Fibroblast of lung (primary cell): Measurements from ENCODE around the gene PRLR. TPM values are rescaled to one million over a fixed set of nuclear protein-coding genes. Genes with fewer than 3 reads are reported as not detected.

Experiments used
- DNase-seq, 2 donors: peaks; one replicate each; pipeline versions ENCODE4 v3.0.0 to v3.0.0-alpha.2; 2010; ENCODE audit warnings: low read depth in 2 of 2
- H2AFZ ChIP-seq: 2 replicates; pipeline ENCODE4 v1.5.1; 2012; ENCODE audit warnings: low read length, control low read depth, inconsistent platforms
- H3K27ac ChIP-seq: 2 replicates; pipeline ENCODE4 v1.5.1; 2011; ENCODE audit warnings: low read length, control low read depth; ENCODE audit not compliant: insufficient read depth
- H3K27me3 ChIP-seq: 2 replicates; pipeline ENCODE4 v1.5.1; 2011; ENCODE audit warnings: mild to moderate bottlenecking, low read length; ENCODE audit not compliant: control insufficient read depth, insufficient read depth
- H3K36me3 ChIP-seq: 2 replicates; pipeline ENCODE4 v1.5.1; 2011; ENCODE audit warnings: low read length; ENCODE audit not compliant: control insufficient read depth, insufficient read depth
- H3K4me1 ChIP-seq: 2 replicates; pipeline ENCODE4 v1.5.1; 2011; ENCODE audit warnings: low read length; ENCODE audit not compliant: control insufficient read depth, insufficient read depth; ENCODE audit errors: extremely low read depth
- H3K4me2 ChIP-seq: 2 replicates; pipeline ENCODE4 v1.5.1; 2011; ENCODE audit warnings: low read length, control low read depth; ENCODE audit not compliant: insufficient read depth; ENCODE audit errors: extremely low read depth
- H3K4me3 ChIP-seq, 4 experiments: fragments of 200-600 bp in 1 of 4; sonication (generic) in 1 of 4; replicated peaks in 1 of 4; 2 replicates each; pipeline ENCODE4 v1.5.1; 2011 to 2016; ENCODE audit warnings: low read length in 4 of 4, low read depth in 3 of 4, mild to moderate bottlenecking in 3 of 4, control low read depth in 2 of 4, inconsistent platforms in 1 of 4, mixed read lengths in 1 of 4; ENCODE audit not compliant: insufficient read depth in 1 of 4; ENCODE audit errors: control extremely low read depth in 1 of 4
- H3K79me2 ChIP-seq: 2 replicates; pipeline ENCODE4 v1.5.1; 2012; ENCODE audit warnings: mild to moderate bottlenecking, low read length, inconsistent platforms; ENCODE audit not compliant: control insufficient read depth, insufficient read depth
- H3K9ac ChIP-seq: 2 replicates; pipeline ENCODE4 v1.5.1; 2011; ENCODE audit warnings: mild to moderate bottlenecking, low read length, control low read depth; ENCODE audit not compliant: insufficient read depth
- H3K9me3 ChIP-seq: 2 replicates; pipeline ENCODE4 v1.5.1; 2012; ENCODE audit warnings: low read depth, low read length; ENCODE audit not compliant: control insufficient read depth, insufficient read depth
- H4K20me1 ChIP-seq: 2 replicates; pipeline ENCODE4 v1.5.1; 2011; ENCODE audit warnings: low read length; ENCODE audit not compliant: control insufficient read depth, insufficient read depth; ENCODE audit errors: extremely low read depth
- EZH2 ChIP-seq: IDR thresholded peaks from 2 replicates; pipeline ENCODE4 v1.5.1; 2012; ENCODE audit warnings: low read length, control low read depth, mild to moderate bottlenecking; ENCODE audit errors: missing control alignments
- polyA plus RNA-seq, 2 donors: library from polyadenylated mRNA; depleted of rRNA in 1 of 2; stranded (reverse) in 1 of 2; unstranded in 1 of 2; fragments of >200 nt; gene quantifications; 2 replicates each; pipeline ENCODE4 v1.2.1, GENCODE V29; 2011 to 2012; ENCODE audit warnings: missing spikeins in 1 of 2
- total RNA-seq: library from RNA; depleted of rRNA; stranded (reverse); fragments of >200 nt; gene quantifications from 2 replicates; pipeline ENCODE4 v1.2.1, GENCODE V29; 2014
- TF ChIP-seq, protein P1 (sequence below), 2 donors: IDR thresholded peaks in 1 of 2; conservative IDR thresholded peaks in 1 of 2; 1 replicate in 1 of 2; 2 replicates in 1 of 2; pipeline ENCODE4 v1.5.1; 2011 to 2012; ENCODE audit warnings: low read length in 2 of 2, control low read depth in 1 of 2, inconsistent platforms in 1 of 2, low read depth in 1 of 2, mild to moderate bottlenecking in 1 of 2

Gene PRLR
- total and polyA plus RNA-seq, 2 donors (not counting 1 experiment from before 2014, with no cell fraction given), result 0.33 to 0.41 TPM

DNA sequence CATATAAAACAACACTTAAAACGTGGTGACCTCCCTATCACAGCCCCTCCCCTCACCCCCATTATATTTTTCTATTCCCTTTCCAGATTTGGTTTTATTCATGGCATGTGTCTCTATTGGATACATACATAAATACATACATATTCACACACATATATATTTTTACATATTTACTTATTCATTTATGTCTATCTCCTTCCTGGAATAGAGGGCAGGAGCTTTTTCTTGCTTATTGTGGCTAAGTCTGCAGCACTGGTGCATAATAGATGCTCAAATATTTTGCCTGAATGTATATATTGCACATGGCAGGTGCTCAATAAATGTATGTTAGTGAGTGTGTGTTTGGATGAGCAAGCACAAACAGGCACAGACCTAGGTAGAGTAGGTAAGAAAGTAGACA, 185.0 kb downstream of the PRLR start:
- Histone ChIP-seq H3K4me2 (no peak overlapping the region), H3K27ac (no peak overlapping the region), H3K9me3 (no peaks in the 10 kb centered on the region), H3K4me1 (peaks cover 10% of the 10 kb centered on the region), H3K9ac (no peak overlapping the region), H2AFZ (no peak overlapping the region), H3K27me3 (no peaks in the 10 kb centered on the region), H4K20me1 (no peaks in the 10 kb centered on the region), H3K4me3 (no peak overlapping the region), H3K79me2 (no peaks in the 10 kb centered on the region), H3K36me3 (no peaks in the 10 kb centered on the region)
- no peak for DNase-seq
- TF ChIP-seq, protein P1, sequence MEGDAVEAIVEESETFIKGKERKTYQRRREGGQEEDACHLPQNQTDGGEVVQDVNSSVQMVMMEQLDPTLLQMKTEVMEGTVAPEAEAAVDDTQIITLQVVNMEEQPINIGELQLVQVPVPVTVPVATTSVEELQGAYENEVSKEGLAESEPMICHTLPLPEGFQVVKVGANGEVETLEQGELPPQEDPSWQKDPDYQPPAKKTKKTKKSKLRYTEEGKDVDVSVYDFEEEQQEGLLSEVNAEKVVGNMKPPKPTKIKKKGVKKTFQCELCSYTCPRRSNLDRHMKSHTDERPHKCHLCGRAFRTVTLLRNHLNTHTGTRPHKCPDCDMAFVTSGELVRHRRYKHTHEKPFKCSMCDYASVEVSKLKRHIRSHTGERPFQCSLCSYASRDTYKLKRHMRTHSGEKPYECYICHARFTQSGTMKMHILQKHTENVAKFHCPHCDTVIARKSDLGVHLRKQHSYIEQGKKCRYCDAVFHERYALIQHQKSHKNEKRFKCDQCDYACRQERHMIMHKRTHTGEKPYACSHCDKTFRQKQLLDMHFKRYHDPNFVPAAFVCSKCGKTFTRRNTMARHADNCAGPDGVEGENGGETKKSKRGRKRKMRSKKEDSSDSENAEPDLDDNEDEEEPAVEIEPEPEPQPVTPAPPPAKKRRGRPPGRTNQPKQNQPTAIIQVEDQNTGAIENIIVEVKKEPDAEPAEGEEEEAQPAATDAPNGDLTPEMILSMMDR (conservative IDR thresholded peaks at IDR 0.05 in 1 of 2, IDR thresholded peaks at IDR 0.05 in 1 of 2; ENCODE audit: low read depth in 1 of 2, low read length in 2 of 2), result no peak
- TF ChIP-seq EZH2, result no peak

DNA sequence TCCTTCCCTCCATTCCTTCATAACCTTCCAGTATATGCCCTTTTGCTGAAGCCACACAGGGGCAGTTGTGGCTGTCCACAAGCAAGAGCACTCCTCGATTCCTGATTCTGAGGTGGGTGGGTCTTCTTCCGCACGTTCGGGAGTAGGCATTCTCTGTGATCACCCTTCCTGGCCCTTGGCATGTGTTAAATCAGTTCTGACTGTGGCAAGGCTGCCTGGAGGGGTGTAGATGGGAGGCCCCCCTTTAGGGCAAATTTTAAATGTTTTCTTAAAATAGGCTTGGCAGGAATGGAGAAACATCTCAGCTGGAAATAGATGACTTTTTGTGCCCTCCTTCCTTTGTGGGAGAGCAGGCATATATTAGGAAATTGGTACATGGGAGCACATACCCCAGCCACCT, 185.6 kb downstream of the PRLR start:
- Histone ChIP-seq H3K9me3 (no peaks in the 10 kb centered on the region), H3K79me2 (no peaks in the 10 kb centered on the region), H3K36me3 (no peaks in the 10 kb centered on the region), H3K4me2 (no peak overlapping the region), H2AFZ (no peak overlapping the region), H3K27ac (no peak overlapping the region), H3K4me1 (peaks cover 10% of the 10 kb centered on the region), H3K4me3 (no peak overlapping the region), H3K9ac (no peak overlapping the region), H4K20me1 (no peaks in the 10 kb centered on the region), H3K27me3 (no peaks in the 10 kb centered on the region)
- TF ChIP-seq EZH2, result no peak
- TF ChIP-seq, protein P1 (conservative IDR thresholded peaks at IDR 0.05 in 1 of 2, IDR thresholded peaks at IDR 0.05 in 1 of 2; ENCODE audit: low read depth in 1 of 2, low read length in 2 of 2), result no peak
- no peak for DNase-seq

DNA sequence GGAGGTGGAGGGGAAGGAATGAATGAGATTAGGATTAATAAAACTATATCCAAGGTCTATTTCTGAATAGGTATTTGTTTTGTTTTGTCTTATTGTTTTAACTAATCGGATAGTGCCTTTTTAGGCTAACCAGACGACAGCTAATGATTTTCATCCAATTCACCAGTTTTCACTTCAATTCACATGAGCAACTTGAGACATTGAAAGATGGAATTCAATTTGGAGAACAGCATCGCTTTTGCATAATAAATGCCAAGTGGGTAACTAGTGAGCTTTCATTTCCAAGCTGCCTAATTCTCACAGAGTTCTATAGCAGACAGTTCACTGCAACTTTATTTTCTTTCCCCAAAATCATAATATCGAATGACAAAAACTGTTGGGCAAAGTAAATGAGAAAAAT, 187.5 kb downstream of the PRLR start:
- H3K27ac ChIP-seq, result no peak overlapping the region
- no peak overlapping the region for H3K4me3 ChIP-seq
- no peak overlapping the region for H3K4me2 ChIP-seq
- H3K9me3 ChIP-seq, result no peaks in the 10 kb centered on the region
- TF ChIP-seq, protein P1 (conservative IDR thresholded peaks at IDR 0.05 in 1 of 2, IDR thresholded peaks at IDR 0.05 in 1 of 2; ENCODE audit: low read depth in 1 of 2, low read length in 2 of 2), result no peak
- no peak for TF ChIP-seq EZH2
- no peak overlapping the region for H2AFZ ChIP-seq
- H3K27me3 ChIP-seq, result no peaks in the 10 kb centered on the region
- H3K9ac ChIP-seq, result no peak overlapping the region
- H3K4me1 ChIP-seq, result peaks cover 10% of the 10 kb centered on the region
- no peaks in the 10 kb centered on the region for H3K79me2 ChIP-seq
- H4K20me1 ChIP-seq, result no peaks in the 10 kb centered on the region
- no peak for DNase-seq
- H3K36me3 ChIP-seq, result no peaks in the 10 kb centered on the region
